KMS-11 (cell line): ENCODE measurements around the gene KCNAB3.

Source experiments
- H2AFZ ChIP-seq: fragments of 200-600 bp; sonication (generic); 2 replicates; pipeline ENCODE4 v1.6.1; 2016; ENCODE audit warnings: antibody characterized with exemption, mixed run types, low read depth
- H3K27ac ChIP-seq: fragments of 200-600 bp; sonication (generic); 2 replicates; pipeline ENCODE4 v1.6.1; 2016; ENCODE audit warnings: mild to moderate bottlenecking, mixed run types
- H3K27me3 ChIP-seq: fragments of 200-600 bp; sonication (generic); 2 replicates; pipeline ENCODE4 v1.6.1; 2017; ENCODE audit warnings: mild to moderate bottlenecking, low read depth, mixed run types, moderate library complexity; ENCODE audit not compliant: insufficient read depth
- H3K36me3 ChIP-seq: fragments of 200-600 bp; sonication (generic); 2 replicates; pipeline ENCODE4 v1.6.1; 2017; ENCODE audit warnings: mild to moderate bottlenecking, mixed run types; ENCODE audit not compliant: insufficient read depth
- H3K4me1 ChIP-seq: fragments of 200-600 bp; sonication (generic); 2 replicates; pipeline ENCODE4 v1.6.1; 2016; ENCODE audit warnings: mild to moderate bottlenecking, low read depth, mixed run types; ENCODE audit not compliant: poor library complexity, severe bottlenecking
- H3K4me2 ChIP-seq: fragments of 200-600 bp; sonication (generic); 2 replicates; pipeline ENCODE4 v1.7.0; 2016; ENCODE audit warnings: mild to moderate bottlenecking, mixed run types
- H3K4me3 ChIP-seq: fragments of 200-600 bp; sonication (generic); IDR thresholded peaks from 2 replicates; pipeline ENCODE4 v1.6.1; 2017; ENCODE audit warnings: low read depth, low read length, mixed read lengths; ENCODE audit not compliant: insufficient read depth
- H3K79me2 ChIP-seq: fragments of 200-600 bp; sonication (generic); 2 replicates; pipeline ENCODE4 v1.6.1; 2016; ENCODE audit warnings: low read depth, mixed run types; ENCODE audit not compliant: insufficient read depth
- H3K9ac ChIP-seq: fragments of 200-600 bp; sonication (generic); 2 replicates; pipeline ENCODE4 v1.6.1; 2016; ENCODE audit warnings: mild to moderate bottlenecking, mixed run types
- H4K20me1 ChIP-seq: fragments of 200-600 bp; sonication (generic); 2 replicates; pipeline ENCODE4 v1.6.1; 2016; ENCODE audit warnings: mild to moderate bottlenecking, mixed run types; ENCODE audit not compliant: insufficient read depth
- TF ChIP-seq, protein P1 (sequence below): fragments of 200-600 bp; sonication (generic); conservative IDR thresholded peaks from 2 replicates; pipeline ENCODE4 v1.6.1; 2017; ENCODE audit warnings: low read depth, mild to moderate bottlenecking, antibody characterized with exemption, low read length, moderate library complexity, mixed read lengths

KCNAB3 gene

GRCh38 chr17:7951143-7951792 is 21.6 kb upstream of the KCNAB3 start:
- H2AFZ ChIP-seq = no peak overlapping the region
- no peaks in the 10 kb centered on the region for H4K20me1 ChIP-seq
- no peak overlapping the region for H3K27ac ChIP-seq
- no peak overlapping the region for H3K4me2 ChIP-seq
- TF ChIP-seq, protein P1, sequence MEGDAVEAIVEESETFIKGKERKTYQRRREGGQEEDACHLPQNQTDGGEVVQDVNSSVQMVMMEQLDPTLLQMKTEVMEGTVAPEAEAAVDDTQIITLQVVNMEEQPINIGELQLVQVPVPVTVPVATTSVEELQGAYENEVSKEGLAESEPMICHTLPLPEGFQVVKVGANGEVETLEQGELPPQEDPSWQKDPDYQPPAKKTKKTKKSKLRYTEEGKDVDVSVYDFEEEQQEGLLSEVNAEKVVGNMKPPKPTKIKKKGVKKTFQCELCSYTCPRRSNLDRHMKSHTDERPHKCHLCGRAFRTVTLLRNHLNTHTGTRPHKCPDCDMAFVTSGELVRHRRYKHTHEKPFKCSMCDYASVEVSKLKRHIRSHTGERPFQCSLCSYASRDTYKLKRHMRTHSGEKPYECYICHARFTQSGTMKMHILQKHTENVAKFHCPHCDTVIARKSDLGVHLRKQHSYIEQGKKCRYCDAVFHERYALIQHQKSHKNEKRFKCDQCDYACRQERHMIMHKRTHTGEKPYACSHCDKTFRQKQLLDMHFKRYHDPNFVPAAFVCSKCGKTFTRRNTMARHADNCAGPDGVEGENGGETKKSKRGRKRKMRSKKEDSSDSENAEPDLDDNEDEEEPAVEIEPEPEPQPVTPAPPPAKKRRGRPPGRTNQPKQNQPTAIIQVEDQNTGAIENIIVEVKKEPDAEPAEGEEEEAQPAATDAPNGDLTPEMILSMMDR = no peak
- peaks cover 4% of the 10 kb centered on the region for H3K4me1 ChIP-seq
- H3K27me3 ChIP-seq = no peaks in the 10 kb centered on the region
- no peaks in the 10 kb centered on the region for H3K79me2 ChIP-seq
- no peaks in the 10 kb centered on the region for H3K36me3 ChIP-seq
- no peak overlapping the region for H3K4me3 ChIP-seq
- H3K9ac ChIP-seq = no peak overlapping the region

DNA sequence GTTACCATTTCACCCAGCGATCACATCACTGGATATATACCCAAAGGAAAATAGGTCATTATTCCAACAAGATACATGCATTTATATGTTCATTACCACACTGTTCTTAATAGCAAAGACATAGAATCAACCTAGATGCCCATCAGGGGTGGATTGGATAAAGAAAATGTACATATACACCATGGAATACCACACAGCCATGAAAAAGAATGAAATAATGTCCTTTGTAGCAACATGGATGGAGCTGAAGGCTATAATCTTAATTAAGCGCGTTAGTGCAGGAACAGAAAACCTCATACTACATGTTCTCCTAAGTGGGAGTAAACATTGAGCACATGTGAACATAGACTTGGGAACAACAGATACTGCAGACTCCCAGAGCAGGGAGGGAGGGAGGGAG is 20.9 kb upstream of the KCNAB3 start:
- Histone ChIP-seq H3K36me3 (no peaks in the 10 kb centered on the region), H2AFZ (no peak overlapping the region), H3K4me2 (no peak overlapping the region), H3K4me1 (peaks cover 4% of the 10 kb centered on the region), H3K27me3 (no peaks in the 10 kb centered on the region), H3K79me2 (no peaks in the 10 kb centered on the region), H3K4me3 (no peak overlapping the region), H3K9ac (no peak overlapping the region), H3K27ac (no peak overlapping the region), H4K20me1 (no peaks in the 10 kb centered on the region)
- TF ChIP-seq, protein P1 = no peak

- H3K4me2 ChIP-seq = no peak overlapping the region
- peaks cover 4% of the 10 kb centered on the region for H3K4me1 ChIP-seq
- no peaks in the 10 kb centered on the region for H4K20me1 ChIP-seq
- H3K4me3 ChIP-seq = no peak overlapping the region
- H3K36me3 ChIP-seq = no peaks in the 10 kb centered on the region
- no peaks in the 10 kb centered on the region for H3K27me3 ChIP-seq
- H3K9ac ChIP-seq = no peak overlapping the region
- H3K79me2 ChIP-seq = no peaks in the 10 kb centered on the region
- H3K27ac ChIP-seq = no peak overlapping the region
- TF ChIP-seq, protein P1 = no peak
- H2AFZ ChIP-seq = no peak overlapping the region
These were observed 18.0 kb upstream of the KCNAB3 start for GRCh38 chr17:7947651-7948050.

DNA sequence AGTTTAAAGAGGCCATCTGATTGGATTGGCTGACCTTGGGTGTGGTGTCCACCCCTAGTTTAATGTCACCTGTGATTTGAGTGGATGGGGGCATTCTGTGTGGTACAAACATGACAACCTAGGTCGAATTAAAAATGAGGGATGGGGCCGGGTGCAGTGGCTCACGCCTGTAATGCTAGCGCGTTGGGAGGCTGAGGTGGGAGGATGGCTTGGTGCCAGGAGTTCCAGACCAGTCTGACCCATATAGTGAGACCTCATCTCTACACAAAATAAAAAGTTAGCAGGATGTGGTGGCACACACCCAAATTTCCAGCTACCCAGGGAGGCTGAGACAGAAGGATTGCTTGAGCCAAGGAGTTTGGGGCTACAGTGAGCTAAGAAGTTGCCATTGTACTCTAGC is 16.8 kb upstream of the KCNAB3 start:
- H3K4me1 ChIP-seq = peaks cover 3% of the 10 kb centered on the region
- H3K79me2 ChIP-seq = no peaks in the 10 kb centered on the region
- no peaks in the 10 kb centered on the region for H3K27me3 ChIP-seq
- no peak overlapping the region for H3K27ac ChIP-seq
- H4K20me1 ChIP-seq = no peaks in the 10 kb centered on the region
- TF ChIP-seq, protein P1 = no peak
- H3K36me3 ChIP-seq = no peaks in the 10 kb centered on the region
- H2AFZ ChIP-seq = no peak overlapping the region
- no peak overlapping the region for H3K4me2 ChIP-seq
- H3K4me3 ChIP-seq = no peak overlapping the region
- H3K9ac ChIP-seq = no peak overlapping the region
